WTC11 (cell line): ENCODE results near the gene TXNDC15. TPM values are rescaled to one million over a fixed set of nuclear protein-coding genes. Genes with fewer than 3 reads are reported as not detected.
A peak's percentile ranks its signal among the peaks of the same experiment; 100 is the strongest.

Experiments
- ATAC-seq: fragments of 200-7000 bp; cut with Tn5 transposase; 2 replicates; pipeline ENCODE4 v1.10.0; 2021; ENCODE audit warnings: mild to moderate bottlenecking, moderate library complexity
- CTCF ChIA-PET: fragments of 300-600 bp; sonication (Branson Sonifier 250); formaldehyde crosslinking; loops from one replicate; lab custom pipeline; 2021; ENCODE audit warnings: antibody characterized with exemption; lab: Charles Lee
- POLR2A ChIA-PET: fragments of 350-600 bp; sonication (Branson Sonifier 250); formaldehyde crosslinking; loops from one replicate; lab custom pipeline; 2021; ENCODE audit warnings: antibody characterized with exemption; lab: Charles Lee
- DNase-seq: peaks from one replicate; pipeline ENCODE4 v3.0.0; 2021; ENCODE audit warnings: low spot score
- H3K27ac Mint-ChIP-seq: 2 replicates; pipeline ENCODE4 v1.8.0; 2021; ENCODE audit warnings: mixed read lengths
- H3K27me3 Mint-ChIP-seq: 2 replicates; pipeline ENCODE4 v1.8.0; 2021; ENCODE audit warnings: low read depth, mild to moderate bottlenecking, moderate library complexity, mixed read lengths
- H3K36me3 Mint-ChIP-seq: 2 replicates; pipeline ENCODE4 v1.8.0; 2021; ENCODE audit warnings: mixed read lengths
- H3K4me1 Mint-ChIP-seq: 2 replicates; pipeline ENCODE4 v1.8.0; 2022; ENCODE audit warnings: mixed read lengths
- H3K4me3 Mint-ChIP-seq: 2 replicates; pipeline ENCODE4 v1.8.0; 2021; ENCODE audit warnings: mild to moderate bottlenecking, moderate library complexity, mixed read lengths
- H3K9me3 Mint-ChIP-seq: 2 replicates; pipeline ENCODE4 v1.8.0; 2021; ENCODE audit warnings: mixed read lengths
- ARID4B ChIP-seq: sonication (generic); formaldehyde crosslinking; IDR thresholded peaks from 2 replicates; pipeline ENCODE4 v1.8.0; 2023; ENCODE audit warnings: missing genetic modification reagents, mild to moderate bottlenecking, borderline replicate concordance
- ATF1 ChIP-seq: sonication (generic); formaldehyde crosslinking; IDR thresholded peaks from 2 replicates; pipeline ENCODE4 v1.8.1; 2023; ENCODE audit warnings: mild to moderate bottlenecking, moderate library complexity, missing genetic modification reagents
- CTCF ChIP-seq: fragments of 200-600 bp; IDR thresholded peaks from 2 replicates; pipeline ENCODE4 v1.8.0; 2022; ENCODE audit warnings: antibody characterized with exemption
- ERG ChIP-seq: fragments of 250-450 bp; sonication (Bioruptor Pico); IDR thresholded peaks from 2 replicates; pipeline ENCODE4 v1.8.0; 2021; ENCODE audit warnings: mild to moderate bottlenecking
- ESRRA ChIP-seq: sonication (generic); formaldehyde crosslinking; IDR thresholded peaks from 2 replicates; pipeline ENCODE4 v1.8.1; 2022; ENCODE audit warnings: mild to moderate bottlenecking, missing genetic modification reagents, borderline replicate concordance
- JAZF1 ChIP-seq: fragments of 250-450 bp; sonication (Bioruptor Pico); IDR thresholded peaks from 2 replicates; pipeline ENCODE4 v1.9.0; 2021; ENCODE audit warnings: moderate library complexity, mild to moderate bottlenecking, inconsistent platforms
- MLX ChIP-seq: sonication (generic); formaldehyde crosslinking; IDR thresholded peaks from 2 replicates; pipeline ENCODE4 v1.8.1; 2023; ENCODE audit warnings: mild to moderate bottlenecking, missing genetic modification reagents, moderate library complexity
- NFATC4 ChIP-seq: fragments of 250-450 bp; sonication (Bioruptor Pico); IDR thresholded peaks from 2 replicates; pipeline ENCODE4 v1.9.0; 2021; ENCODE audit warnings: mild to moderate bottlenecking
- NFYB ChIP-seq: sonication (generic); formaldehyde crosslinking; conservative IDR thresholded peaks from 2 replicates; pipeline ENCODE4 v1.8.0; 2022; ENCODE audit warnings: low read depth, missing genetic modification reagents
- NR3C1 ChIP-seq: sonication (generic); formaldehyde crosslinking; conservative IDR thresholded peaks from 2 replicates; pipeline ENCODE4 v1.8.1; 2023; ENCODE audit warnings: low read depth, mild to moderate bottlenecking, missing genetic modification reagents
- STAT6 ChIP-seq: sonication (generic); formaldehyde crosslinking; conservative IDR thresholded peaks from 2 replicates; pipeline ENCODE4 v1.8.1; 2023; ENCODE audit warnings: mild to moderate bottlenecking, low read depth, missing genetic modification reagents, moderate library complexity
- TCF7 ChIP-seq: sonication (generic); formaldehyde crosslinking; IDR thresholded peaks from 2 replicates; pipeline ENCODE4 v1.8.0; 2022; ENCODE audit warnings: mild to moderate bottlenecking, low read depth, missing genetic modification reagents, moderate library complexity
- TEAD1 ChIP-seq: sonication (generic); formaldehyde crosslinking; IDR thresholded peaks from 2 replicates; pipeline ENCODE4 v1.8.0; 2022; ENCODE audit warnings: mild to moderate bottlenecking, missing genetic modification reagents
- ZBTB21 ChIP-seq: sonication (generic); formaldehyde crosslinking; IDR thresholded peaks from 2 replicates; pipeline ENCODE4 v1.8.1; 2023; ENCODE audit warnings: mild to moderate bottlenecking, missing genetic modification reagents, borderline replicate concordance
- ZBTB43 ChIP-seq: sonication (generic); formaldehyde crosslinking; IDR thresholded peaks from 2 replicates; pipeline ENCODE4 v1.8.1; 2023; ENCODE audit warnings: mild to moderate bottlenecking, missing genetic modification reagents
- ZNF138 ChIP-seq: sonication (generic); formaldehyde crosslinking; conservative IDR thresholded peaks from 2 replicates; pipeline ENCODE4 v1.8.1; 2022; ENCODE audit warnings: mild to moderate bottlenecking, moderate library complexity, missing genetic modification reagents
- ZNF232 ChIP-seq: sonication (generic); formaldehyde crosslinking; IDR thresholded peaks from 2 replicates; pipeline ENCODE4 v1.8.0; 2022; ENCODE audit warnings: mild to moderate bottlenecking, missing genetic modification reagents
- ZNF396 ChIP-seq: fragments of 250-450 bp; sonication (Bioruptor Pico); IDR thresholded peaks from 2 replicates; pipeline ENCODE4 v1.8.0; 2021; ENCODE audit warnings: mild to moderate bottlenecking, moderate library complexity, borderline replicate concordance
- total RNA-seq: library from RNA; stranded (reverse); gene quantifications from 3 replicates; pipeline ENCODE4 v1.2.3, GENCODE V29; 2021

The TXNDC15 gene
- total RNA-seq, 1 experiment from 2014 or later: 26.1 TPM

- TF ChIP-seq ZNF138 (CRISPR knock-in tag): peak; percentile 77; the same call in 1 of the 2 replicates
- peak; percentile 37; the same call in 1 of the 2 replicates for TF ChIP-seq ESRRA (CRISPR knock-in tag)
- 0 out of 2 replicates have a peak, but pooled peaks have one; percentile 17 for TF ChIP-seq NFYB
- peak; percentile 61; the same call in 1 of the 2 replicates for TF ChIP-seq ZBTB21 (CRISPR knock-in tag)
- TF ChIP-seq TEAD1 (CRISPR knock-in tag): peak; percentile 79; the same call in 1 of the 2 replicates
- TF ChIP-seq CTCF: no peak
- TF ChIP-seq STAT6 (CRISPR knock-in tag): no peak
- TF ChIP-seq ARID4B: peak; percentile 83
- peak; percentile 82; the same call in 1 of the 2 replicates for TF ChIP-seq MLX
- no peak for TF ChIP-seq NFATC4 (CRISPR knock-in tag)
- TF ChIP-seq ZBTB43 (CRISPR knock-in tag): 0 out of 2 replicates have a peak, but pooled peaks have one; percentile 66
Observed at GRCh38 chr5:134873987-134874830, at the start of gene TXNDC15 (continued).

GRCh38 chr5:134824681-134825080 lies 49.5 kb upstream of the TXNDC15 start:
- Mint-ChIP-seq H3K27ac (no peak overlapping the region), H3K4me1 (no peaks in the 10 kb centered on the region), H3K9me3 (no peaks in the 10 kb centered on the region), H3K4me3 (no peak overlapping the region), H3K36me3 (peaks cover 56% of the 10 kb centered on the region), H3K27me3 (no peaks in the 10 kb centered on the region)
- TF ChIP-seq TCF7 (CRISPR knock-in tag) (no peak), JAZF1 (CRISPR knock-in tag) (no peak), ATF1 (CRISPR knock-in tag) (no peak), ERG (CRISPR knock-in tag) (no peak), ZNF232 (CRISPR knock-in tag) (no peak), NR3C1 (CRISPR knock-in tag) (no peak), ZNF396 (CRISPR knock-in tag) (no peak)
- no peak for ATAC-seq
- ChIA-PET CTCF (interaction anchor here (1.4 kb wide), 1 partner anchor 80 kb away, joined by 3 read pairs; no protein-coding TSS in a partner anchor), POLR2A (no interaction called here)
- no peak for DNase-seq
